IPS-18c (cell line): ENCODE results near the gene MRPL12.
"Not testable (repeated sequence)": the region's sequence is repeated elsewhere in the genome, so short reads cannot be mapped to it uniquely, and the experiment has no call there.

Experiments used
- H3K4me3 ChIP-seq: 2 replicates; pipeline ENCODE4 v1.7.0; 2013; ENCODE audit warnings: low read depth, mild to moderate bottlenecking, low read length, moderate library complexity; ENCODE audit not compliant: insufficient read depth
- H3K9me3 ChIP-seq: one replicate; pipeline ENCODE4 v1.6.1; 2013; ENCODE audit warnings: mild to moderate bottlenecking, low read length, moderate library complexity; ENCODE audit not compliant: control insufficient read depth, insufficient read depth

Gene MRPL12

DNA sequence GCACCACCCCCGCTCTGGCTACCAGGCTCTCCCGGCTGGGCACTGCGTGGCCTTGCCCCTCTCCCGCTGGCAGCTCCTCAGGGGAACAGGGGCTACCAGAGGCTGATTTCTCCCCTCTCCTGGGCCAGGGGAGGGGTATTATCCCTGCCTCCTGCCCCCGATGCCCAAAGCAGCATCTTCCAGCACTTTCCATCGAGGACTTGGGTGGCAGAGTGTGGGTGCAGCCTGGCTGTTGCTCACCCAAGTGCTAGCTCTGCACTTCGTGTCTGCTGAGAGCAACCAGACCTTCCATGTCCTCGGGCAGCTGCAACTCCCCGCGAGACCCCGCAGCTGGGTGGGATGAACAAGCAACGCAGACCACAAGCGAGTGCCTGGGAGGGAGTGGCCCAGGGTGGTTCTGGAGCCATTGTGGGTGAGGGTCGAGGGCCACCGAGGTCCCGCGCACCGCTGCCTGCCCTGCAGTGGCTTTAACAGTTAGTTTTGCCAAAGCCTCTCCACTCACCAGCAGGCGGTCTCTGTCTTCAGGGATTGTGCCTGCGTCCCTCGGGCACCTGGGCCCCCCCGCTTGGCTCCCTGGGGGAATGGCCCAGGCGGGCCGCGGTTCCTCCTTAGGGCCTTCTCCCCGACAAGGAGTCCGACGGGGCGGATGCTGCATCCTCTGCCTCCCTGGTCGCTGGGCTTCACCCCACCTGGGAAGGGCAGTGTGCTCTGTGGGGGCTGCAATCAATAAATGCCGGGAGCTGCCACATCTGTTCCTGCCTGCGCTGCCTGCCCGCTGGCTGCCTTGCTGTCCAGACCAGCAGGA lies 17.3 kb downstream of the MRPL12 start:
- no peaks in the 10 kb centered on the region for H3K9me3 ChIP-seq
- H3K4me3 ChIP-seq = no peak overlapping the region

DNA sequence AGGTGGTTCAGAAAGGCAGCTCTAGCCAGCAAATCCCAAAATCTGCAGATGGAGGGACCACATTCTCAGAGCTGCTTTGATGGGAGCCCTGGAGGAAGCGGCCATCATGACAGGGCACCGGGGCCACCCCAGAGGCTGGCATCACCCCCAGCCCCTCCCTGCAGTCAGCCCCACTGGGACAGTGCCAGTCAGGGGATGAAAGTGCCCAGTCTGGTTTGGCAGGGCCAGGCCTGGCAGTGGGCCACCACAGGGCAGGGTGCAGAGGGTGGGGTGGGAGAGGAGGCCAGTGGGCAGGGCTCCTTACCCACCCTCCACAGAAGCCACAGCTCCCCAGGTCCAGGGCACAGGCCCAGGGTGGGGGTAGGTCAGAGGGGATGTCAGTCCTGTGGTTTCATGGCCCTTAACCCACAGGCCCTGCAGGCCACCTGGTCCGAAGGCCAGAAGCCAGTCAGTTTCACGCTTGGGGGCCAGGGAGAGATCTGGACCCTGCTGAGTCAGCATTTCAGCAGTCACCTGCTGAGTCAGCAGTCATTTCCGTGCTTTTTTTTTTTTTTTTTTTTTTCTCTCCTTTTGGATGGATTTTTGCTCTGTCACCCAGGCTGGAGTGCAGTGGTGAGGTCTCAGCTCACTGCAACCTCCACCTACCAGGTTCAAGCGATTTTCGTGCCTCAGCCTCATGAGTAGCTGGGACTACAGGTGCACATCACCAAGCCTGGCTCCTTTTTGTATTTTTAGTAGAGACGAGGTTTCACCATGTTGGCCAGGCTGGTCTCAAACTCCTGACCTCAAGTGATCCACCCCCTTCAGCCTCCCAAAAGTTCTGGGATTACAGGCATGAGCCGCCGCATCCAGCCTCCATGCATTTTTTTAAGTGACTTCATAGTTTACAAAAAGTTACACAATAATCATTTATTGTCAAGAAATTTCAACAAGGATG lies 19.3 kb downstream of the MRPL12 start:
- no peak overlapping the region for H3K4me3 ChIP-seq
- no peaks in the 10 kb centered on the region for H3K9me3 ChIP-seq

DNA sequence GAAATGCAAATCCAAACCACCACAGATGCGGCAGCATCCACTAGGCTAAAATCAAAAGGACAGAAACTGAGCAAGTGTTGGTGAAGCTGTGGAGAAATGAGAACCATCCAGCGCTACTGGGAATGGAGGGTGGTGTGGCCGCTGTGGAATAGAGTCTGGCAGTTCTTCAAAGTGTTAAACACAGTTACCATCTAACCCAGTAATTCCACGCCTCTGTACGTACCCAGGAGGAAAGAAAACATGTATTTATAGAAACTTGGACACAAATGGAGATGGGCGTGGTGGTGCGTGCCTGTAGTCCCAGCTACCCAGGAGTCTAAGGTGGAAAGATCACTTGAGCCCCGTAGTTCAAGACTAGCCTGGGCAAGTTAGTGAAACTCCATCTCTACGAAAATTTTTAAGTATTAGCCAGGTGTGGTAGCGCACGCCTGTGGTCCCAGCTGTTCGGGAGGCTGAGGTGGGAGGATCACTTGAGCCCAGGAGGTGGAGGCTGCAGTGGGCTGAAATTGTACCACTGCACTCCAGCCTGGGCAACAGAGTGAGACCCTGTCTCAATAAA lies 20.6 kb downstream of the MRPL12 start:
- Histone ChIP-seq H3K9me3 (no peaks in the 10 kb centered on the region), H3K4me3 (no peak overlapping the region)

DNA sequence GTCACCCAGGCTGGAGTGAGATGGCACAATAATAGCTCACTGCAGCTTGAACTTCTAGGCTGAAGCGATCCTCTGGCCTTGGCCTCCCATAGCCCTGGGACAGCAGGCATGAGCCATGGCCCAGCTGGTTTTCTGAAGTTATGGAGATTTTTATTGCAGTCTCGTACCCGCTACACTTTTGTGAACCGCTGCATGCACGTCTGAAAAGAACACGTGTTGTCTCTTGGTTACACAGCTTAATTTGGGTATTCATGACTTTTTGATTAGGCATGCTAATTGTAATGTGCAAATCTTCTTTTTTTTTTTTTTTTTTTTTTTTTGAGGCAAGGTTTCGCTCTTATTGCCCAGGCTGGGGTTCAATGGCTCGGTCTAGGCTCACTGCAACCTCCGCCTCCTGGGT lies 22.3 kb downstream of the MRPL12 start:
- Histone ChIP-seq H3K9me3 (no peaks in the 10 kb centered on the region), H3K4me3 (no peak overlapping the region)

DNA sequence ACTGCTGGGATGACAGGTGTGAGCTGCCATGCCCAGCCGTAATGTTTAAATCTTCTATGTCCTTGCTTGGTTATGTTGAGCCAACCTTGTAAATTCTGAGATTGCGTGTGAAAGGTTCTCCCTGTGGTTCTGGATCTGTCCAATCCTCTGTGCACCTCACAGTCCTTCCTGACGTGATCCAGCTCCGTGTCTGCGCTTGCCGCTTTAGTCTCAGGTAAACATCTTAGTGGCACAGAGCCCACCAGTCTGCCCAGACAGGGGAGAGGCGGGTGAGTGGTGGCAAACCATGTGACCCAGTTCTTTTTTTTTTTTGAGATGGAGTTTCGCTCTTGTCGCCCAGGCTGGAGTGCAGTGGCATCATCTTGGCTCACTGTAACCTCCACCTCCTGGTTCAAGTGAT lies 22.8 kb downstream of the MRPL12 start:
- Histone ChIP-seq H3K4me3 (no peak overlapping the region), H3K9me3 (no peaks in the 10 kb centered on the region)

DNA sequence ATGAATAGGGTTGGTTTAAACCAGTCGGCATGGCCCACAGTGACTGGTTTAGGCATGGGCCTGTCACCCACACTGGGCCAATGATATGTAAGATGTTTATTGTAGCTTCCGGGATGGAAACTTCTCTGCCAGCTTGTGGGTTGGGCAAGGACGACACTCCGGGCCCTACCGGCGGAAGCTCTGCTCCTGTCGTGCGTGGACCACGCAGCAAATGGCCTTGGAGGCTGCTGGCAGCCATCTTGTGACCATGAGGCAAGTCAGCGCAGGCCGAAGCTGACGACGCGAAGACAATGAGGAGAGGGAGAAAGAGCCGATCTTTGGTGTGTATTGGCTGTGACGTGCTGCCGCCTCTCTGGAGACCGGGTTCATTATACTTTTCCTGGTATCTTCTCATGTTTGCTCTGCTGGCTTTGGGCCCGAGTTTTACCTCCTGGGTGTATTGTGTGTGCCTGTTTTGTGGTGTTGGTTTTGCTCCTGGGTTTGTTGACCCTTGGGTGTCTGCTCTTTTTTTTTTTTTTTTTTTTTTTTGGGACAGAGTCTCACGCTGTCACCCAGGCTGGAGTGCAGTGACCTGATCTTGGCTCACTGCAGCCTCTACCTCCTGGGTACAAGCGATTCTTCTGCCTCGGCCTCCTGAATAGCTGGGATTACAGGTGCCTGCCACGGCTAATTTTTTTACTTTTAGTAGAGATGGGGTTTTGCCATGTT lies 24.3 kb downstream of the MRPL12 start:
- Histone ChIP-seq H3K4me3 (no peak overlapping the region), H3K9me3 (no peaks in the 10 kb centered on the region)

DNA sequence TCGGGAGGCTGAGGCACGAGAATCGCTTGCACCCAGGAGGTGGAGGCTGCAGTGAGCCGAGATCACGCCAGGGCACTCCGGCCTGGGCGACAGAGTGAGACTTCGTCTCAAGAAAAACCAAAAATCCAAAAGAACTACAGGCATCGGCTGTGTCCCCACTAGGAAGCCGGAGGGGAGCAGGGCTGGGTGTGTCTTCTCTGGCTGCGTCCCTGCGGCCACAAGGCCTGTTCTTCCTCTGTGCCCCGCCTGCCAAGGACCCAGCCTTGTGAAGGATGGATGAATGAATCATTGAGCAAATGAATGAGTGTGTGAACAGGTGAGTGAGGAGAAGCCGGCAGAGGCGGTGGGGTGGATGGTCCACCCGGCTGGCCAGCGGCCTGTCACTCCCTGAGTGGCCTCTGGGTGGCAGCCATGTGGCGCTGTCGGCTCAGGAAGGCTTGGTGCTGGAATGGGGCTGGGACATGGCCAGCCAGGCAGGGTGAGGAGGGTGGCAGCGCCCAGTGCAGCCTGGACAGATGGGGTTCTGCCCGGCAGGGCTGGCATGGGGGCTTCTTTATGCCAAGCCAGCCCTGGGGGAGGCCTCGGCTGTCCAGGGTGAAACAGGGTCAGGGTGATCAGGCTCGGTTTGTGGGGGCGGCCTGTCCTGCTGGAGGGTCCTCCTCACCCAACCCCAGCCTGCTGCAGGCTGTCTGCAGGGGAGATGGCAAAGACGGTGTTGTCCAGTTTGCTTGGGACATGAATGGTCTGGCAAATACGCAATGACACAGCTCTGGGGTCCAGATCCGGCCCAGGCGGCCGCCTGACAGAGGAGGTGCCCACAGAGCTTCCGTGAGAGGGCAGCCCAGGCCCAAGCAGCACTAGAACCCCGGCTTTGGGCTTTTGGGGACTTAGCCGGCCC lies 30.6 kb downstream of the MRPL12 start:
- Histone ChIP-seq H3K9me3 (no peaks in the 10 kb centered on the region), H3K4me3 (no peak overlapping the region)

DNA sequence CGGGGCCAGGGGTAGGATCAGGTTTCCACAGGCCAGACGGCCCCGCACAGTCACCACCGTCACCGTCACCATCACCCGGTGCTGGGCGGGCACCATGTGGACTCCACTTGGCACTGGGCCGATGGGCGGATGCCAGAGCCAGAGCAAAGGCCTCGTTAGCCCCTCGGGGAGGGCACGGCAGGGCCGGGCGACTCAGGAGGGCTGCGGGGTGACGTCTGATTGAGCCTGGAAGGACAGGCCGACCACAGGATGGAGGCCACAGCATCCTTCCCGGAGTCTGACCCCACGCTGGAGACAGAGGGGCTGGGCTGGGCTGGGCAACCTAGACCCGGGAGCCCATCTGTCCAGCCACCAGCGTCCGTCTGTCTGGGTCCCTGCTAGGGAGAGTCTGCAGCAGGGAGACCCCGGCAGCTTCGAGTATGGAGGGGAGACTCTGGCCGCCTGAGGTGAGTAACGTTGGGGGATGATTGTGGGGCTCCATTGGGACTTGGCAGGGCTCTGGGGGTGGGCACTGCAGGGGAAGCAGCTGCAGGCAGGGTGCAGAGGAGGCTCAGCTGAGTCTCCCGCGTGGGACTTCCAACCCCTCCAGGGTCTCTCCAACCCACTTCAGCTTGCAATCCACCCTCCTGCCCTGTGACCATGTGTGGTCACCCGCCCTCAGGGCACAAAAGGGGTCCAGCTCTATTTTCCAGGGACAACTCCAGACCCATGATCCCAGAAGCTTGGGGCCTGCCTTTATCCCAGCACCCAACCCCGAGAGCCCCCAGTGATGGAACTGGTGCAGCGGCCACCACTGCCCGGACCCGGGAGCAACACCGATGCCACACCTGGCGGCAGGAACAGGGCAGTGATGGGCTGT lies 31.5 kb downstream of the MRPL12 start:
- H3K4me3 ChIP-seq = no peak overlapping the region
- H3K9me3 ChIP-seq = no peaks in the 10 kb centered on the region

DNA sequence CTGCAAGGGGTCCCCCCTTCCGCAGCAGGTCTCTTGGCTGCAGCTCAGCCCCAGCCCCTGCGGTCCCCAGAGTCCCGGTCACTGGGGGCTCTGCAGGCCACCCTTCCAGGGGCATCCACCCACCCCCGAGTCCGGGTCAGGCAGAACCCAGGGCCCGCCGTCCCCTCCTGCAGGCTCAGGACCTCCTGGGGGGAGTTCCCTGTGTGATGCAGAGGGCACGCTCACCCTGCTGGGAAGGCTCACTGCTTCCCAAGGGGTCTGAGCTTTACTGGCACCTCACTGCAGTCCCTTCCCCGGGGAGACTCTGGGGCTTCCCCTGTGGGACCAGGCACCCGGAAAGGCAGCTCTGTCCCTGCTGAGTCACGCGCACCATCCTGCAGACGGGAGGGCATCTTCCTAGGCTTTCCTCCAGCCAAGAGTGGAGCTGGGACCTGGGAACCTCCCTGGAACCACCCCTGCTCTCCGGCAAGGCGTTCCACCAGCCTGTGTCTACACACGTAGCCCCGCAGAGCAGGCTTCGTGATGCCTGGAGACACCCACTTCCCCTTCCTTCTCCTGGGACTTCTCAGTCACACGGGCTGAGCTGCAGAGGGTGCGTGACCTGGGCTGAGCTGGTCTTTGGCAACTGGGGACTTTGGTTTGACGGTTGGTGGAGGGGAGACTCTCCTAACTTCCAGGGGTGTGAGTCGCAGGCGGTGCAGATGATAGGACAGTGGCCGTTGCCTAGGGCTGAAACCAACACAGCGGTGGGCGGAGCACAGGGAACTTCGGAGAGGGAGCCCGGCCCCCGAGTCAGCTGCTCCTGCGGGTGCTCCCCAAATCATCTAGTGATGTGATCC lies 32.3 kb downstream of the MRPL12 start:
- no peak overlapping the region for H3K4me3 ChIP-seq
- H3K9me3 ChIP-seq = no peaks in the 10 kb centered on the region

DNA sequence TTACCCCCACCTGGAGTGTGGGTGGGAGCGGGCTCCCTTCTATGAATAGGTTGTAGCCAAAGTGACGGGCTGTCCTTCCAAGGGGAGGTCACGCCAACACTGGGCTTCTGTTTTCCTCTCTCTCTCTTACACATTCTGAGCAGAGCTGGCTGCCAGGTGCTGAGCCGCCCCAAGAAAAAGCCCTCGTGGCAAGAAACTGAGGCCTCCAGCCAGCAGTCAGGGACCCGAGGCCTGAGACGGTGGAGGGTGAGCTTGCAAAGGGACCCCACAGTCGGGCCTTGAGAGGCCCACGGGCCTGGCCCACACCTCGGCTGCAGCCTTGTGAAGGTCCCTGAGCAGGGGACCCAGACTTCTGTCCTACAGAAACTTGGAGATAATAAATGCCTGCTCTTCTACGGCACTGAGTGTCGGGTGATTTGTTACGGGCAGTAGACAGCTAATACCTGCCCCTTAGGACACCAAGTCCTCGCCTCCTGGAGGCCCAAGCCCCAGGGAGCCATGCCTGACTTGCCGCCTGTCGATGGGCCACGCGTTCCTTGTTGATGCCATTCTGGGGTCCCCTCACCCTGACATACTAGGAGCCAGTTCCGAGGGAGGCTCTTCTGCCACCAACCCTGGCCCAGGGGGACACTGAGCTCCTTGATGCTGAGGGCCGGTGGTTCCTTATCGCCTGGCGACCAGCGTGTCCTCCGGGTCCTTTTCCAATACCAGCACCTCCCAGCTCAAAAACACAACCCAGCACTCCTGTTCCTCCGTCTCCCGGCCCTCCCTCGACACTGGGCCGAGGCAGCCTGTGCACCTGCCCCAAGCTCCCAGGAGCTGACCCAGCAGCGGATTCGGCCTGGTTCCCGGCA lies 35.0 kb downstream of the MRPL12 start:
- Histone ChIP-seq H3K4me3 (no peak overlapping the region), H3K9me3 (no peaks in the 10 kb centered on the region)

DNA sequence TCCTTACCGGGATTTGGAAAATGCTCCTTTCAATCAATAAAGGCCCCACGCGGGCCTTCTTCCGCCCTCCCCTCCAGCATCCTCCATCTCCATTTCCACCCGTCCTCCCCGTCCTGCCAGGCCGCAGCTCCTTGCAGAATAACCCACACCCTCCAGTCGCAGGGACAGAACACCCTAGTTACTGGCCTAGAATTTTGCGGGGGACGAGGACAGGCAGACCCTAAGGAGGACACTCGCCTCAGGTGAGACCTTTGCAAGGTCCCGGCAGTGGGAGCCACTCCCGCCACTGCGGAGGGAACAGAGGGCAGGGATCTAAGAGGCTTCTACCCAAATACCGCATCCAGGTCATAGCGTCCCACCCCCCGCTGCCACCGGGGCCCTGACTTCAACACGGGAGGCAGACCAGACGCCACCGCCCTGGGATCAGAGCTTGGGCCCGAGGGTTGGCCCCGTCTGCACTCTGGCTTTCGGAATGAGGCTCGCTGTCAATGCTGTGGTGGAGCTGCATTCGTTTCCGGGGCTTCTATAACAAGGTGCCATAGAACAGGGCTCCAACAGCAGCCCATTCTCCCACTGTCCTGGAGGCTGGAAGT lies 35.7 kb downstream of the MRPL12 start:
- Histone ChIP-seq H3K9me3 (no peaks in the 10 kb centered on the region), H3K4me3 (no peak overlapping the region)

DNA sequence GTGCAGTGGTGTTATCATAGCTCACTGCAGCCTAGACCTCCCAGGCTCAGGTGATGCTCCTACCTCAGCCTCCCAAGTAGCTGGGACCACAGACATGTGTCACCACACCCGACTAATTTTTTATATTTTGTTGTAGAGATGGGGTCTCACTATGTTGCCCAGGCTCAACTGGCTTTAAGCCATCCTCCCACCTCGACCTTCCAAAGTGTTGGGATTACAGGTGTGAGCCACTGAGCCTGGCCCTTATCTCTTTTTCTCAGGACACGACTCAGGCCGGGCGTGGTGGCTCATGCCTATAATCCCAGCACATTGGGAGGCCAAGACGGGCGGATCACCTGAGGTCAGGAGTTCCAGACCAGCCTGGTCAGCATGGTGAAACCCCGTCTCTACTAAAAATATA lies 36.4 kb downstream of the MRPL12 start:
- not testable (repeated sequence) for H3K4me3 ChIP-seq, H3K9me3 ChIP-seq

DNA sequence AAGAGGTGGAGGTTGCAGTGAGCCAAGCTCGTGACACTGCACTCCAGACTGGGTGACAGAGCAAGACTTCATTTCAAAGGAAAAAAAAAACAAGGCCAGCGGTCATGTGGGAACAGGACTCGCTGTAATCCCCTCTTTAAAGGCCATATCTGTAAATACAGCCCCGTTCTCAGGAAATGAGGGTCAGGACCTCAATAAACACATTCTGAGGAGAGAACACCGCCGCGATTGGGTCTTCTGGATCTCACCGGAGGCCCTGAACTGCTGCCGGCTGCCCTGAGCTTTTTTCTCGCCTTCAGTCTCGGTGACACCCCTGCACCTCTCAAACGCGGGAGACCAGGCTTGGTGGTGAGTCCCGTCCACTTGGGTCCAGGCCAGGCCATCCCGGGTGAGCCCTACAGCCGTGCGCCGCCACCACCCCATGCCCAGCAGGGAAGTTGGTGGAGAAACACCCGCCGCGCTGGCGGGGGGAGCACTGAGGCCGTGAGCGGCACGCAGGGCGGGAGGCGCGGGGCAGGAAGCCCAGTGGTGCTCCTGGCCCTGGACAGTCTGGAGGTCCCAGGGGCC lies 37.3 kb downstream of the MRPL12 start:
- no peaks in the 10 kb centered on the region for H3K9me3 ChIP-seq
- no peak overlapping the region for H3K4me3 ChIP-seq
